Smooth muscle cell of the brain vasculature (primary cell): ENCODE measurements around the gene CNNM4.
A peak's percentile ranks its signal among the peaks of the same experiment; 100 is the strongest.

Source experiments
- DNase-seq: peaks from one replicate; pipeline ENCODE4 v3.0.0-alpha.2; 2012; ENCODE audit warnings: low read depth, low spot score

Gene CNNM4

GRCh38 chr2:96810783-96811192 is 50.1 kb downstream of the CNNM4 start:
- DNase-seq, result no peak

- DNase-seq, result no peak
Measured at GRCh38 chr2:96811917-96812316, 51.2 kb downstream of the CNNM4 start.

- no peak for DNase-seq
Measured at GRCh38 chr2:96813656-96814055, 53.0 kb downstream of the CNNM4 start.

- DNase-seq, result no peak
Measured at GRCh38 chr2:96815326-96816126, 54.8 kb downstream of the CNNM4 start.

- peak; percentile 70 for DNase-seq
Measured at GRCh38 chr2:96816127-96816835, 55.6 kb downstream of the CNNM4 start, which contains the start of gene CNNM3. Gene CNNM3 (plus strand): TSS chr2:96816268. CDS start chr2:96816278, 10 bp downstream.

- DNase-seq, result no peak
Measured at GRCh38 chr2:96816836-96817702, 56.4 kb downstream of the CNNM4 start.

GRCh38 chr2:96817882-96818281 is 57.2 kb downstream of the CNNM4 start:
- DNase-seq, result no peak

- no peak for DNase-seq
Measured at GRCh38 chr2:96819128-96819875, 58.6 kb downstream of the CNNM4 start.

GRCh38 chr2:96819876-96820511 is 59.3 kb downstream of the CNNM4 start:
- DNase-seq, result no peak

- no peak for DNase-seq
Measured at GRCh38 chr2:96821113-96821675, 60.5 kb downstream of the CNNM4 start.

GRCh38 chr2:96822786-96823185 is 62.1 kb downstream of the CNNM4 start:
- no peak for DNase-seq

GRCh38 chr2:96823198-96823597 is 62.5 kb downstream of the CNNM4 start:
- DNase-seq, result no peak

- no peak for DNase-seq
Measured at GRCh38 chr2:96824079-96824870, 63.6 kb downstream of the CNNM4 start.

- no peak for DNase-seq
Measured at GRCh38 chr2:96825057-96825456, 64.4 kb downstream of the CNNM4 start.

- DNase-seq, result no peak
Measured at GRCh38 chr2:96826546-96827278, 66.0 kb downstream of the CNNM4 start.

GRCh38 chr2:96828436-96828835 is 67.7 kb downstream of the CNNM4 start:
- DNase-seq, result no peak

- no peak for DNase-seq
Measured at GRCh38 chr2:96828874-96829273, 68.2 kb downstream of the CNNM4 start.

- no peak for DNase-seq
Measured at GRCh38 chr2:96830044-96830562, 69.4 kb downstream of the CNNM4 start.

- DNase-seq, result no peak
Measured at GRCh38 chr2:96831679-96832078, 71.0 kb downstream of the CNNM4 start.
